HG03135 (cell line): Measurements from ENCODE around the gene BCAR1.
"Not testable (repeated sequence)": the region's sequence is repeated elsewhere in the genome, so short reads cannot be mapped to it uniquely, and the experiment has no call there.

Experiments used
- ATAC-seq: cut with Tn5 transposase; IDR thresholded peaks from one replicate; pipeline ENCODE4 v1.9.1; 2021; ENCODE audit warnings: mild to moderate bottlenecking, moderate library complexity; ENCODE audit not compliant: unreplicated experiment

The BCAR1 gene

DNA sequence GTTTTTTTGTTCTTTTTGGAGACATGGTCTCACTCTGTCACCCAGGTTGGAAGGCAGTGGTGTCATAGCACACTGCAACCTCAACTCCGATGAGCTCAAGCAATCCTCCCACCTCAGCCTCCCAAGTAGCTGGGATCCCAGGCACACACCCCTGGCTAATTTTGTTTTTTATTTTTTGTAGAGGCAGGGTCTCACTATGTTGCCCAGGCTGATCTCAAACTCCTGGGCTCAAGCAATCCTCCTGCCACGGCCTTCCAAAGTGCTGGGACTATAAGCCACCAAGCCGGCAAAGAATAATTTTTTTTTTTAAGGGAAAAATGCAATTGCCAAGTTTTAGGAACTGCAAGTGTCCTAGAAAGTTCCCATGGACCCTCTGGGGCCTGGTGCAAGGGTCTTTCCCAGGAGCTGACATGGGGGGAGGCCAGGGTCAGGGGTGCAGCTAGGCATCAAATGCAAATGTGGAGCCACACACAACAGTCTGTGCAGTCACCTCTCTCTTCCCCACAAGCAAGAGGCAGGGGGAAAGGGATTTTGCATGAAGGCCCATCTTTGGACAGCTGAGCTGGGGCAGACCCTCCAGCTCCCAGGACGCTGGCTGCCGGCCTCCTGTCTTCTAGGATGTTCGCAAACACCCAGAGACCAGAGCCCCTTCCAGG lies 20.1 kb upstream of the BCAR1 start:
- ATAC-seq = no peak

GRCh38 chr16:75269358-75269757 lies 17.9 kb upstream of the BCAR1 start:
- ATAC-seq = not testable (repeated sequence)

- no peak for ATAC-seq
Measured at GRCh38 chr16:75267631-75268264, 16.3 kb upstream of the BCAR1 start.

DNA sequence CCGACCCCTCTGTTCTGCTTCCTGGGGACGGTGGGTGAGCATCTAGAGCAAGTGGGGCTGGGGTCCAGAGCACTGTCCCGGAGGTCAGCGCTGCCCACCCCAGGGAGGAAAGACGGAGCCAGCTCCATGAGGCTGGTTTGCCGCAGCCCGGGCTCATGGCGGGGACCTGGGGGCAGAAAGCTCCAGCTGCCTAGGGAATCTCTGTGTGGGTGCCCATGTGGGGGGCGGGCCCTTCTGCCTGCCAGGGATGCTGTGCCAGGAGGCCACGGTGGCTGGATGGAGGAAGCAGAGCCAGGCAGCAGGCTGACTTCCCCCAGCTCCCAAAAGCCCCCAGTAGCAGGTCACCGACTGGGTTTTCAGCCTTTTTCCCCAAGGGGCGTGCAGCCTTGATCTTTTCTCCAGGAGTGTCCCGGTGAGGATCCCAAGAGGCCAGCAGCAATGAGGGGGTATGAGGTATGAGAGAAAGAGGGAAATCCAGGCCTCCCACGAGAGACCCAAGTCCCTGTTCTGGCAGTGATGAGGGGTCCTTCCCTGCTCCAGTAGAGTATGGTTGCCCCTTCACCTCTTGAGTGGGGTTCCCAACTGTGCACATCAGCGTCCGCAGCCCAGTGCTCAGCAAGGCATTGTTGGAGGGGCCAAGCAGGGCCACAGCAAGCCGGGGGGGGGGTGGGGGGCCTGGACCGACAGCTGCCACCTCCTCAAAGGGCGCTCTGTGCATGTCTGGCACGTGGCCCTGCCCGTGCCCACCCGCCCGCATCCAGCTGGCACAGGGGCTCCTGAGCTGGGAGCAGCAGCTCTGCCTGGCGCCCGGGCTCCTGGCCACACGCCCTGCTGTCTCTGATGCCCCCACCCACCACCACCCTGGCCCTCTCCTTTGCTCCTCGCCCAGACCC lies 15.6 kb upstream of the BCAR1 start:
- ATAC-seq = no peak

DNA sequence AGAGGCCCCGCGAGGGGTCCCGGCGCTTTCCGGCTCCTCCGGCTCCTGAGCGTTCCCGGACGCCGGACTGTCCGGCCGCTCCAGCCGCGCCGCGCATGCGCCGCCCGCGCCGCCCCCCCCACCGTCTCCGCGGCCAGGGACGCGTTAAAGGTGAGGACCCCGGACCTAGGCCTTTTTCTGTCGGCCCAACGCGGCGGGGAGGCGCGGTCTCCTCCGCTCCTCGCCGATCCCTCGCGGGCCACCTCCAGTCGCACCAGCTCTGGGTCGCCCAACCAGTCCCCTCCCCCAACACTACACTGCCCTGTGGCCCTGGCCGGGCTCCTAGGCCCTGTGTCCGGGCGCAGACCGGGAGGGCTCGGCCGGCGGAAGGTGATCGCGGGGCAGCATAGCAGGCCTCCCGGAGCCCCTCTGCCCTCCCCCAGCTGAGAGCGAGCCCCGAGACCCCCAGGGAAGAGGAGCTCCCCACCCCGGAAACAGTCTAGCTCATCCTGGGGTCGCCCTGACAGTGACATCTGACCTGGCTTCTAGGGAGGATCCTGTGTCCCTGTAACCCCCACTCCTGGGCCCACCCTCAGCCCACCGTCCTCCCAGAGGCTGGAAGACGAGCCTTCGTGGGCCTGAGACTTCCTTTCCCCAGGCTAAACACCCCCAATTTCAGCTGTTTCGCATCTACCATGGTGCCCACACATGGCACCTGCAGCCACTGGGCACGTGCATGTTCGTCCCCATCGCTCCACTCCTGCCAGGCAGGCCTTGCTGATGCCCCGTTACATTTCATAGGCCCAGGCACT lies 14.7 kb upstream of the BCAR1 start:
- peak; percentile 80 for ATAC-seq

GRCh38 chr16:75264999-75265910 lies 13.8 kb upstream of the BCAR1 start:
- peak; percentile 24 for ATAC-seq

DNA sequence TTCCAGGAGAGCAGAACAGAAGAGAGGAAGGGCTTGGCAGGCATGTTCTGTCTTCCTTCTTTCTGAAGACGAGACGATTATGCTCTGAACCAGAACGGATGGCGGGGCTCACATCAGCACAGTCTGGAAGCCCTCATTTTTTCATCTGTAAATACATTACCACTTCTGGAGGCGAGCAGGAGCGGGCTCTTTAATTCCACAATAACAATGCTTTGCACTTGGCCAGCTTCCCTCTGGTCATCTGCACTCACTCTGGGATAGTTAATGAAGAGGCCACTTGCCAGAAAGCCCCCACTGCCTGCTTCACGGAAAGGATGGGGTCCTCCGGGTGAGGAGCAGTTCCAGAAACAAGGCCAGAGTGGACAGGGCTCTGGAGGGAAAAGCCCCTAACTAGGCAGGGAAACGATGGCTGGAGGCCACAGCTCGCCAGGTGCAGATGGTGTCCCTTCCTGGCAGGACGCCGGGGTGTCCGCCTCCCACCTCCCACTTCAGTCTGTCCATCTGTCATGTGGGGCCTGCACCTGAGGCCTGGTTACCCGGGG lies 13.1 kb upstream of the BCAR1 start:
- no peak for ATAC-seq

DNA sequence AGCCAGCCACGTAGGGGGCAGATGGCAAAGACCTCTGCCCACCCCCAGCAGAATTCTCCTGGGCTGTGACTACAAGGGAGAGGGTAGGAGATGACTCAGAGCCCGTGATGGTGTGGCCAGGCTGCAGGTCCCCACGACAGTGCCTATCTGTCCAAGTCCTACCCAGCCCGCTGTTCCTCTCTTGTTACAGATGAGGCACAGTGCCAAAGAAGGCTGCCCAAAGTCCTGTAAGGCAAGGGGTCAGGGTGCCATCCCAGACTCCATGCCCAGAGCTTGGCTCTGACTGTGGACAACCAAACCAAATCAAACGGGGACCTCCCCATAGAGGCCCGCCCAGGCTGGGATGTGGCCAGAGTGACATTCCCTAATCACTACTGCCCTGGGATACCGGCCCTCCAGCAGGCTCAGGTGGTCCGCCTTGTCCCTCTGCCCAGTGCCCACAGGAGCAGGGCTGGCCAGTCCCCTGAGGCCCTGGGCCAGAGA lies 12.6 kb upstream of the BCAR1 start:
- no peak for ATAC-seq

GRCh38 chr16:75263291-75263962 lies 12.0 kb upstream of the BCAR1 start:
- ATAC-seq = no peak

DNA sequence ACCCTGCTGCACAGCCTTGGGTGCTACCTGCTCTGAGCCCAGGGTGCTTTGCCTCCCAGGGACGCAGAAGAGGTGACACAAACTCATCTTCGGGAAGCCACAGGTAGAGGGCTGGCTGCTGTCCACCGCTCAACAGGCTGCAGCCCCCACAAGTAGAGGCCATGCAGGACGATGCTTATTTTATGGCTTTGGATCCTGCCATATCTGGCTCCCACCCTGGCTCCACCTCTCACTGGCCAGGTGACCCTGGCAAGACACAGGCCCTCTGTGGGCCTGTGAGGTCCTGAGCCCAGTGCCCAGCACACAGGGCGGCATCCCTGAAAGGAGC lies 11.3 kb upstream of the BCAR1 start:
- no peak for ATAC-seq

DNA sequence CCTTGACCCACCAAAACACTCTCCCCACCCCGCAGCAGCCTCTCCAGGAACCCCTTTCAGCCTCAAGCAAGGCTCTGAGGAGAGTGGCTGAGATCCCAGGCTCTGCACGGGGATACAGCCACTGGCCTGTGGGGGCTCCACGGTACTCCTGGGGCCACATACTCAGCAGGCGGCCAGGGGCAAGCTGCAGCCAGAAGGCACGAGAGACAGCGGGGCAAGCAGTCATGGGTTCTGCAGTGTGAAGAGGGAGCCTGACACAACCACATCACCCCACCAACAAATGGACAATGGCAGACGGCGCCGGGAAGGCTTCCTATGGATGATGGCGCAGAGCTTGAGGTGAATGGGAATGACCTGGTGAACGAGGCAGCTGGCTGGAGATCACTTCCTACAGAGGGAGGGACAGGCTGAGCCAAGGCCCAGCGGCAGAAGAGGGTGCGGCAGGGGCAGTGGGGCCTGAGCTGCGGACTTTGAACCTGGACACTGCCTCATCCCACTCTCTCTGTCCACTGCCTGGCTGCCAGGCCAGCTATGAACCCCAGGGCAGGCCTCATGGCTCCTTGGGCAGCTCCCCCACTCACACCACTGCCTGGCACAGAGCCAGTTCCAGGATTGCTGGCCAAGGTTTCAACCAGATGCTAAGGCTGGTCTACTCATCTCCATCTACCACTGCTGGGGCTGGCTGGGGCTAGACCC lies 10.8 kb upstream of the BCAR1 start:
- no peak for ATAC-seq

DNA sequence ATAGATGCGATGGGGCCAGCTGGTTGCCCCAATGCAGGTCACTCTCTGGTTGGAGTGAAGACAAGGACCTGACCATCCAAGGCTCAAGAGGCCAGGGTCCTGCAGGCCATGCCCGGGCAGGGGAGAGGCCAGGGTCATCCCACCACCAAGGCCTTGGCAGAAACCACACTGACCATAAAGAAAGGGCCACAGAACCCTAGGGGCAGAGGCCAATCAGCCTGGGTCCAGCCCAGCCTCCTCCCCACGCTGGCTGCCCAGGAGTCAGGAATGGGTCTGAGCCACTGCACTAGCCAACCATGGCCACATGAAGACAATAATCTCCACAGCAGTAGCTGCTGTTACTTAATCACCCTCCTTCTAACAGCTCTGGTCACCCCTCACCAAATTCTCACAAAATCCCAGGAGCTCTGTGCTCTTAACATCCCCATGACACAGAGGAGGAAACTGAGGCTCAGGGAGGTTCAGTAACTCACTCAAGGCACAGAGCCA lies 10.2 kb upstream of the BCAR1 start:
- no peak for ATAC-seq

GRCh38 chr16:75260851-75261589 lies 9.6 kb upstream of the BCAR1 start:
- no peak for ATAC-seq

GRCh38 chr16:75258807-75259141 lies 7.3 kb upstream of the BCAR1 start:
- ATAC-seq = no peak

- no peak for ATAC-seq
Measured at GRCh38 chr16:75257886-75258806, 6.7 kb upstream of the BCAR1 start.

DNA sequence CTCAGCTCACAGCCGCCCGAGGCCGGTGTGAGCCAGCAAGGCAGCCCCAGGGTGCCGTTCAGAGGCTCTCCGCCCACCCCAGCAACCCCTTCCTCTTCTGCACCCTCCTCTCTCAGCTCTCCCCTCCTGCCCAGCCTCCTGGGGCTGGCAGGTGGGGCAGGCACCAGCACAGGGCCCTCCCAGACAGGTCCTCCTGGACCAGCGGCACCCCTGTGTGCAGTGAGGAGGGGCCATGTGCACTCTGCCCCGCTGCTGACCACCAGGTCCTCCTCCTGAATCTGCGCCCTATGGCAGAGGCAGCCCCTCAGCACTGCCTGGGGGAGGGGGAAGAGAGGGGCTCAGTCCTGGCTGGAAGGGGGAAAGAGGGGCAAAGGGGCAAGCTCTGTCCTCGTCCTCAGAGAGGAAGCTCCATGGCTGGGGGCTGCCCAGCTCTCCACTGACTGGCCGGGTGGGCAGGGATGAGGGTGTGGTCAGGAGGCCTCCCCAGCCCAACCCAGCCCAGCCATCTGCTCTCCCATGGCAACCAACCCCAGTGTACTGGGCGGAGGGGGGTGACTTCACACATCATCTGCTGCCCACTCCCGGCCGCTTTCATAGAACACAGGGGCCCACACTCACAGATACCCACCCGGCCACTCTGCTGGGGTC lies 5.4 kb upstream of the BCAR1 start:
- no peak for ATAC-seq
